Activated CD8-positive, alpha-beta T cell treated with anti-CD3 and anti-CD28 coated beads for 36 hours (primary cell): ENCODE measurements around the gene RSBN1. TPM values are rescaled to one million over a fixed set of nuclear protein-coding genes. Genes with fewer than 3 reads are reported as not detected.

Experiments used
- ATAC-seq: fragments of 200-7000 bp; cut with Tn5 transposase; one replicate; pipeline ENCODE4 v1.10.0; 2021; ENCODE audit warnings: mild to moderate bottlenecking, moderate library complexity
- CTCF ChIA-PET: fragments of 350-600 bp; sonication (Branson Sonifier 250); formaldehyde crosslinking; loops from one replicate; lab custom pipeline; 2021; ENCODE audit warnings: antibody characterized with exemption; lab: Charles Lee
- POLR2A ChIA-PET: fragments of 350-600 bp; sonication (Branson Sonifier 250); formaldehyde crosslinking; loops from one replicate; lab custom pipeline; 2021; ENCODE audit warnings: antibody characterized with exemption; lab: Charles Lee
- DNase-seq: peaks from one replicate; pipeline ENCODE4 v3.0.0-alpha.2; 2020
- H3K27ac Mint-ChIP-seq: one replicate; pipeline ENCODE4 v1.8.0; 2021; ENCODE audit warnings: mild to moderate bottlenecking, mixed read lengths
- H3K27me3 Mint-ChIP-seq: one replicate; pipeline ENCODE4 v1.8.0; 2021; ENCODE audit warnings: mixed read lengths
- H3K36me3 Mint-ChIP-seq: one replicate; pipeline ENCODE4 v1.8.0; 2021; ENCODE audit warnings: low read depth, mixed read lengths
- H3K4me1 Mint-ChIP-seq: one replicate; pipeline ENCODE4 v1.8.0; 2021; ENCODE audit warnings: low read depth, mixed read lengths
- H3K4me3 Mint-ChIP-seq: one replicate; pipeline ENCODE4 v1.8.0; 2021; ENCODE audit warnings: mild to moderate bottlenecking, moderate library complexity, mixed read lengths
- H3K9me3 Mint-ChIP-seq: one replicate; pipeline ENCODE4 v1.8.0; 2021; ENCODE audit warnings: mixed read lengths
- intact Hi-C: fragments of 100-400 bp; cut with micrococcal nuclease; formaldehyde crosslinking; loops from one replicate; pipeline ENCODE4 v1.10.0; 2022
- total RNA-seq, 2 experiments: library from RNA; stranded (reverse); gene quantifications; one replicate each; pipeline ENCODE4 v1.2.3, GENCODE V29; 2021
- TF ChIP-seq, protein P1 (sequence below): fragments of 200-600 bp; IDR thresholded peaks from one replicate; pipeline ENCODE4 v1.8.0; 2022; ENCODE audit warnings: antibody characterized with exemption, mild to moderate bottlenecking

RSBN1 gene
- total RNA-seq, 2 experiments from 2014 or later = 25.6 to 28.3 TPM

DNA sequence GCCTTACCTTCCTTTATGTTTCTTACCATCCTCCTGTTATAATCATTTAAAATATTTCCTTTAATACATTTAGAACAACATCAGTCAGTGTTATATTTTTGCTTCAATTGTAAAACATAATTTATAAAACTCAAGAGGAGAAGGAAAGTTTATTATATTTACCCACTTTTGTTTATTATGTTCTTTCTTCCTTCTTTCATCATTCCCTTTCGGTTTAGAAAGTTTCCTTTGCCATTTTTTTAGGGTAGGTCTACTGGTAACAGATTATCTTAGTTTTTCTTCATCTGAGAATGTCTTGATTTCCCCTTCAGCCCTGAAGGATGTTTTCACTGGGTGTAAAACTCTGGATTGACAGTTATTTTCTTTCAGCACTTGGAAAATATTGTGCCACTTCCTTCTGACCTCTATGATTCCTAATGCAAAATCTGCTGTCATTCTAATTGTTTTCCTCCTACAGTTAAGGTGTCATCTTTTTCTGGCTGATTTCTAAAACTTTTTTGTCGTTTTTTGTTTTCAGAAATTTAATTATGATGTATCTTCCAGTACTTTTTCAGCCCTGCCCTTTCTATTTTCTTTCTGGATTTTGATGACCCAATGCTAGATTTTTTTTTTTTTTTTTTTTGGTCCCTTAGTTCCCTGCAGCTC lies 34.2 kb upstream of the RSBN1 start:
- peaks cover 53% of the 10 kb centered on the region for H3K36me3 Mint-ChIP-seq
- CTCF ChIA-PET = no interaction called here
- ATAC-seq = no peak
- TF ChIP-seq, protein P1, sequence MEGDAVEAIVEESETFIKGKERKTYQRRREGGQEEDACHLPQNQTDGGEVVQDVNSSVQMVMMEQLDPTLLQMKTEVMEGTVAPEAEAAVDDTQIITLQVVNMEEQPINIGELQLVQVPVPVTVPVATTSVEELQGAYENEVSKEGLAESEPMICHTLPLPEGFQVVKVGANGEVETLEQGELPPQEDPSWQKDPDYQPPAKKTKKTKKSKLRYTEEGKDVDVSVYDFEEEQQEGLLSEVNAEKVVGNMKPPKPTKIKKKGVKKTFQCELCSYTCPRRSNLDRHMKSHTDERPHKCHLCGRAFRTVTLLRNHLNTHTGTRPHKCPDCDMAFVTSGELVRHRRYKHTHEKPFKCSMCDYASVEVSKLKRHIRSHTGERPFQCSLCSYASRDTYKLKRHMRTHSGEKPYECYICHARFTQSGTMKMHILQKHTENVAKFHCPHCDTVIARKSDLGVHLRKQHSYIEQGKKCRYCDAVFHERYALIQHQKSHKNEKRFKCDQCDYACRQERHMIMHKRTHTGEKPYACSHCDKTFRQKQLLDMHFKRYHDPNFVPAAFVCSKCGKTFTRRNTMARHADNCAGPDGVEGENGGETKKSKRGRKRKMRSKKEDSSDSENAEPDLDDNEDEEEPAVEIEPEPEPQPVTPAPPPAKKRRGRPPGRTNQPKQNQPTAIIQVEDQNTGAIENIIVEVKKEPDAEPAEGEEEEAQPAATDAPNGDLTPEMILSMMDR = no peak
- no peak for DNase-seq
- H3K27me3 Mint-ChIP-seq = no peaks in the 10 kb centered on the region
- intact Hi-C loops = no loop called here
- H3K9me3 Mint-ChIP-seq = peaks cover 2% of the 10 kb centered on the region
- H3K4me3 Mint-ChIP-seq = no peak overlapping the region
- POLR2A ChIA-PET = no interaction called here
- H3K27ac Mint-ChIP-seq = peak overlapping the region; percentile 21
- peaks cover 13% of the 10 kb centered on the region for H3K4me1 Mint-ChIP-seq

DNA sequence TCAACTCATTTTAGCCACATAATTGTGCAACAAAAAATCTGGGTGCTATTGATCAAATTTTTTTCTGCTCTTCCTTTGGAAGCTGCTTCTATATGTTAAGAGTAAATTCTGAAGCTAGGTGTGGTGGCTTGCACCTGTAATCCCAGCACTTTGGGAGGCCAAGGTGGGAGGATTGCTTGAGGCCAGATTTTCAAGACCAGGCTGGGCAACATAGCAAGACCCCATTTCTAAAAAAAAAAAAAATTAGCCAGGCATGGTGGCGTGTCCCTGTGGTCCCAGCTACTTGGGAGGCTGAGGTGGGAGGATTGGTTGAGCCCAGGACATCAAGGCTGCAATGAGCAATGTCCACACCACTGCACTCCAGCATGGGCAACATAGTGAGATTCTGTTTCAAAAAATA lies 24.3 kb upstream of the RSBN1 start:
- POLR2A ChIA-PET = interaction anchor here (0.6 to 3.5 kb wide), 2 partner anchors 68 to 88 kb away, joined by 3 to 13 read pairs; partner anchors contain the start of gene AP4B1
- intact Hi-C loops = loop anchor here (5.0 kb wide), 1 partner anchor 66 kb away; the partner anchor contains the start of gene AP4B1

DNA sequence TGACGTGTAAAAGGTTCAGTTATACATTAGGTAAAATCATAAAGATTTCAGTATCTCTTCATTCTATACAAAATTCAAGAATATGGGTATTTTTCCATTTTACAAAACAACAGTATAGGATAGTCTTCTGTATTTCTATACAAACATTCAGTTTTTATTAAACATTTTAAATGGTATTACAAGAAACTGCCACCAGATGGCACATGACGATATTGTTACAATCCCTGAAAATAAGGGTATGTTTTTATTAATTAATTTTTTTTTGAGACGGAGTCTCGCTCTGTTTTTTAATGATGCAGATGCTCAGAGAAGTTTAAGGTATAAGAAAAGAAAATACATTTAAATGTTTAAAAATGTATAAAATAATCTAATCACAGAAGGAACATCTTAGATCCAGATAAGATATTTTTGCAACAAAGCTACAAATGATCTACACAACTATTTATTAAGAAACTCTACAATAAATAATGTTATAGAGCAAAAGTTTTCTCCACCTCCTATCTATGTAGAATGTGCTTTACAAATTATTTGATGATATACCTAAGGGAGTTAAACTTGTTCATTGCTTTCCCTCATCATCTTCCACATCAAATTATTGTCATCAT lies 23.5 kb upstream of the RSBN1 start:
- intact Hi-C loops = loop anchor here (5.0 kb wide), 1 partner anchor 67 kb away; the partner anchor contains the start of gene AP4B1
- Mint-ChIP-seq H3K36me3 (peaks cover 48% of the 10 kb centered on the region), H3K4me3 (no peak overlapping the region), H3K4me1 (peaks cover 8% of the 10 kb centered on the region), H3K27ac (no peak overlapping the region), H3K27me3 (no peaks in the 10 kb centered on the region), H3K9me3 (no peaks in the 10 kb centered on the region)
- DNase-seq (peak; percentile 32), ATAC-seq (peak; percentile 58)
- CTCF ChIA-PET = interaction anchor here (0.9 to 5.5 kb wide), 22 partner anchors 12 to 447 kb away, joined by 3 to 49 read pairs (median 6); partner anchors contain the start of genes AP4B1, DCLRE1B, HIPK1 and OLFML3
- POLR2A ChIA-PET = interaction anchor here (0.6 to 3.5 kb wide), 2 partner anchors 68 to 89 kb away, joined by 3 to 13 read pairs; partner anchors contain the start of gene AP4B1
- TF ChIP-seq, protein P1 = peak; percentile 86

More for the DNA sequence above, 24.3 kb upstream of the RSBN1 start:
- Mint-ChIP-seq H3K27ac (no peak overlapping the region), H3K4me3 (no peak overlapping the region), H3K9me3 (no peaks in the 10 kb centered on the region), H3K27me3 (no peaks in the 10 kb centered on the region), H3K4me1 (peaks cover 8% of the 10 kb centered on the region), H3K36me3 (peaks cover 48% of the 10 kb centered on the region)
- ATAC-seq (no peak), DNase-seq (no peak)
- CTCF ChIA-PET = interaction anchor here (1.0 to 5.5 kb wide), 16 partner anchors 13 to 446 kb away, joined by 3 to 49 read pairs (median 12); partner anchors contain the start of genes AP4B1, DCLRE1B and HIPK1
- TF ChIP-seq, protein P1 = no peak

DNA sequence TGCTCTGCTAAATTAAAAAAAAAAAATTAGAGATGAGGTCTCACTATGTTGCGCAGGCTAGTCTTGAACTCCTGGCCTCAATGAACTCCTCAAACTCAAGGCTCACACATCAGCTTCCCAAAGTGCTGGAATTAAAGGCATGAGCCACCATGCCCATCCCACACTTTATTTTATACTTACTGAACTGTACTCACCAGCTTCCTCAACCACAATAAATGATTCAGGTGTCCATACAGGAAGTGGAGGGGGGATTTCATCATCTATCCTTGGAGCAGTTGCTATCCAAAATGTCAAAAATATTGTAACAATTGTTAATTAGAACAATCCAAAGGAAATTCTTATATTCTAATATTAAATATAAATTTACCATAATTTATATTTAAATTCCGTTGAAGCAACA lies 22.4 kb upstream of the RSBN1 start:
- H3K9me3 Mint-ChIP-seq = no peaks in the 10 kb centered on the region
- no peak overlapping the region for H3K27ac Mint-ChIP-seq
- TF ChIP-seq, protein P1 = no peak
- peaks cover 8% of the 10 kb centered on the region for H3K4me1 Mint-ChIP-seq
- CTCF ChIA-PET = interaction anchor here (0.8 to 5.5 kb wide), 16 partner anchors 21 to 448 kb away, joined by 3 to 49 read pairs (median 12); partner anchors contain the start of genes AP4B1, DCLRE1B, HIPK1 and OLFML3
- H3K27me3 Mint-ChIP-seq = no peaks in the 10 kb centered on the region
- H3K4me3 Mint-ChIP-seq = no peak overlapping the region
- no peak for DNase-seq
- peaks cover 48% of the 10 kb centered on the region for H3K36me3 Mint-ChIP-seq
- intact Hi-C loops = loop anchor here (5.0 kb wide), 1 partner anchor 68 kb away; the partner anchor contains the start of gene AP4B1
- POLR2A ChIA-PET = interaction anchor here (0.6 to 3.5 kb wide), 2 partner anchors 69 to 484 kb away, joined by 4 to 13 read pairs; partner anchors contain the start of gene AP4B1
- ATAC-seq = no peak
